Aorta (tissue), 5 donors: ENCODE measurements around the gene PLXNB2. TPM values are rescaled to one million over a fixed set of nuclear protein-coding genes. Genes with fewer than 3 reads are reported as not detected.

Experiments used
- ATAC-seq: fragments of 200-7000 bp; cut with Tn5 transposase; one replicate; pipeline ENCODE4 v1.9.1; 2022; ENCODE audit warnings: moderate library complexity; ENCODE audit not compliant: low FRiP score
- DNase-seq, 2 donors: peaks; one replicate each; pipeline ENCODE4 v3.0.0-alpha.2; 2020
- H3K27ac ChIP-seq, 2 donors: one replicate each; pipeline ENCODE4 v1.5.1; 2013; ENCODE audit warnings: low read length in 2 of 2, mild to moderate bottlenecking in 2 of 2, moderate library complexity in 2 of 2, control low read depth in 1 of 2, inconsistent platforms in 1 of 2, low read depth in 1 of 2
- H3K27me3 ChIP-seq, 2 donors: one replicate each; pipeline ENCODE4 v1.6.1; 2013; ENCODE audit warnings: control low read depth in 1 of 2, low read length in 1 of 2, mild to moderate bottlenecking in 1 of 2, moderate library complexity in 1 of 2; ENCODE audit not compliant: insufficient read depth in 2 of 2, control insufficient read depth in 1 of 2
- H3K36me3 ChIP-seq, 2 donors: one replicate each; pipeline ENCODE4 v1.6.1; 2013; ENCODE audit warnings: control low read depth in 1 of 2, low read length in 1 of 2, mild to moderate bottlenecking in 1 of 2; ENCODE audit not compliant: insufficient read depth in 2 of 2, control insufficient read depth in 1 of 2
- H3K4me1 ChIP-seq, 2 donors: one replicate each; pipeline ENCODE4 v1.6.1; 2013; ENCODE audit warnings: low read length in 2 of 2, control low read depth in 1 of 2, mild to moderate bottlenecking in 1 of 2, moderate library complexity in 1 of 2; ENCODE audit not compliant: insufficient read depth in 2 of 2, control insufficient read depth in 1 of 2
- H3K4me3 ChIP-seq, 2 donors: one replicate each; pipeline ENCODE4 v1.5.1; 2013; ENCODE audit warnings: low read length in 2 of 2, control low read depth in 1 of 2, mild to moderate bottlenecking in 1 of 2
- H3K9me3 ChIP-seq: one replicate; pipeline ENCODE4 v1.6.1; 2013; ENCODE audit warnings: mild to moderate bottlenecking, low read length; ENCODE audit not compliant: control insufficient read depth
- WGBS, 2 donors: extraction: QIAGEN DNeasy Blood & Tissue Kit; methylation state at CpG; one replicate each; pipeline ENCODE4 v1.1.7; 2013; 5-methylcytosine and 5-hydroxymethylcytosine counted together
- intact Hi-C, 2 donors: fragments of 100-400 bp; cut with DNase I; formaldehyde crosslinking; loops; one replicate each; pipeline versions ENCODE4 v1.14.2 to v1.15.0; 2022
- long read RNA-seq, 2 donors: library from polyadenylated mRNA; unstranded; transcript quantifications; one replicate each; pipeline ENCODE4 v2.0.0, GENCODE V29; 2020 to 2021
- polyA plus RNA-seq, 2 donors: library from polyadenylated mRNA; stranded (reverse); fragments of 200-250 nt; gene quantifications; one replicate each; pipeline ENCODE4 v1.2.3, GENCODE V29; 2013
- total RNA-seq, 2 donors: library from RNA; stranded (reverse); fragmentation: NEBNext Ultra II Directional; extraction: Animal tissue kit (Norgen Biotek cat#: 25700); gene quantifications; one replicate each; pipeline ENCODE4 v1.2.1, GENCODE V29; 2021
- donor health status: healthy with polysubstance abuse.
- donor health status: Bipolar disorder and iron deficiency.
- donor health status: DM: no; HTN: no; CAD: no.
- donor health status: DM: no; HTN: no; CAD: no.
- donor health status: DM: yes; HTN: yes; CAD: no.

Gene PLXNB2
- total RNA-seq (100 to 1,000 TPM; 139 to 210 TPM), polyA plus RNA-seq (100 to 1,000 TPM in 1 of 2 donors, 10 to 100 TPM in 1; 46.0 to 214 TPM)
- long read RNA-seq, donor 1, partial matches to known transcripts = 261 of 282 reads
- long read RNA-seq, donor 1, other reads (novel, unspliced or antisense) = 17 of 282 reads
- long read RNA-seq, donor 2, partial matches to known transcripts = 93 of 108 reads
- long read RNA-seq, donor 2, other reads (novel, unspliced or antisense) = 13 of 108 reads

- WGBS, 2 donors = 0% methylated on average over 64 to 104 of the region's 105 CpGs
- intact Hi-C loops = no loop called here
- peak; percentile 90 to 93 for DNase-seq
- Histone ChIP-seq H3K27ac (peak within 1 kb of the TSS; percentile 5 to 76), H3K27me3 (no peaks in the 10 kb centered on the region), H3K9me3 (no peaks in the 10 kb centered on the region), H3K36me3 (no peaks in the 10 kb centered on the region), H3K4me1 (peaks cover 0 to 5% of the 10 kb centered on the region in 2 donors), H3K4me3 (peak within 1 kb of the TSS; percentile 68 to 84)
- peak; percentile 76 for ATAC-seq
Measured at GRCh38 chr22:50306753-50307749, at the start of gene PLXNB2. Gene PLXNB2 (minus strand): TSS chr22:50307646. CDS start chr22:50290584, 17,062 bp downstream.

- ATAC-seq = no peak
- Histone ChIP-seq H3K9me3 (no peaks in the 10 kb centered on the region), H3K4me1 (no peaks in the 10 kb centered on the region), H3K27me3 (no peaks in the 10 kb centered on the region), H3K27ac (no peak overlapping the region), H3K36me3 (peaks cover 0 to 5% of the 10 kb centered on the region in 2 donors), H3K4me3 (no peak overlapping the region)
- intact Hi-C loops = no loop called here
- no peak for DNase-seq
- 81 to 85% methylated on average over 1 of the region's 1 CpG for WGBS, 2 donors
Measured at GRCh38 chr22:50357222-50357621, 49.8 kb upstream of the PLXNB2 start.

- H3K4me3 ChIP-seq = no peak overlapping the region
- ATAC-seq (no peak), DNase-seq (no peak)
- H3K9me3 ChIP-seq = no peaks in the 10 kb centered on the region
- 85 to 90% methylated on average over 8 of the region's 8 CpGs for WGBS, 2 donors
- H3K27me3 ChIP-seq = no peaks in the 10 kb centered on the region
- H3K27ac ChIP-seq = no peak overlapping the region
- H3K4me1 ChIP-seq = no peaks in the 10 kb centered on the region
- H3K36me3 ChIP-seq = peaks cover 0 to 3% of the 10 kb centered on the region in 2 donors
- intact Hi-C loops = no loop called here
Measured at GRCh38 chr22:50356186-50356585, 48.7 kb upstream of the PLXNB2 start.

GRCh38 chr22:50348058-50348457, 40.6 kb upstream of the PLXNB2 start:
- Histone ChIP-seq H3K4me1 (no peaks in the 10 kb centered on the region), H3K27me3 (no peaks in the 10 kb centered on the region), H3K9me3 (no peaks in the 10 kb centered on the region), H3K27ac (no peak overlapping the region), H3K4me3 (no peak overlapping the region), H3K36me3 (no peaks in the 10 kb centered on the region)
- intact Hi-C loops = no loop called here
- 60 to 78% methylated on average over 2 of the region's 2 CpGs for WGBS, 2 donors
- DNase-seq = no peak
- no peak for ATAC-seq

- no peak overlapping the region for H3K4me3 ChIP-seq
- no peaks in the 10 kb centered on the region for H3K9me3 ChIP-seq
- no peaks in the 10 kb centered on the region for H3K36me3 ChIP-seq
- no peak overlapping the region for H3K27ac ChIP-seq
- ATAC-seq (no peak), DNase-seq (no peak)
- no peaks in the 10 kb centered on the region for H3K27me3 ChIP-seq
- intact Hi-C loops = no loop called here
- H3K4me1 ChIP-seq = no peaks in the 10 kb centered on the region
- 76 to 80% methylated on average over 8 of the region's 8 CpGs for WGBS, 2 donors
Measured at GRCh38 chr22:50347157-50347556, 39.7 kb upstream of the PLXNB2 start.

- 71 to 72% methylated on average over 8 of the region's 8 CpGs for WGBS, 2 donors
- Histone ChIP-seq H3K4me1 (no peaks in the 10 kb centered on the region), H3K27me3 (no peaks in the 10 kb centered on the region), H3K27ac (no peak overlapping the region), H3K9me3 (no peaks in the 10 kb centered on the region), H3K36me3 (no peaks in the 10 kb centered on the region), H3K4me3 (no peak overlapping the region)
- intact Hi-C loops = no loop called here
- ATAC-seq (no peak), DNase-seq (no peak)
Measured at GRCh38 chr22:50346470-50346869, 39.0 kb upstream of the PLXNB2 start.

- DNase-seq (no peak), ATAC-seq (peak; percentile 21)
- 1 to 20% methylated on average over 2 to 9 of the region's 9 CpGs for WGBS, 2 donors
- H3K27me3 ChIP-seq = no peaks in the 10 kb centered on the region
- H3K9me3 ChIP-seq = no peaks in the 10 kb centered on the region
- intact Hi-C loops = loop anchor here (2.0 to 5.0 kb wide), 3 partner anchors 66 to 91 kb away; partner anchors contain the start of gene HDAC10 (in 1 of the 2)
- peak overlapping the region in 1 of 2 donors; percentile 39 for H3K27ac ChIP-seq
- H3K4me1 ChIP-seq = no peaks in the 10 kb centered on the region
- H3K4me3 ChIP-seq = peak overlapping the region; percentile 91 to 92
- no peaks in the 10 kb centered on the region for H3K36me3 ChIP-seq
Measured at GRCh38 chr22:50343541-50343935, 36.1 kb upstream of the PLXNB2 start.

- peak; percentile 88 to 95 for DNase-seq
- Histone ChIP-seq H3K4me1 (no peaks in the 10 kb centered on the region), H3K27ac (peak within 1 kb of the TSS in 1 of 2 donors; percentile 39)
Measured at GRCh38 chr22:50342651-50343540, 35.5 kb upstream of the PLXNB2 start, which contains the start of gene PPP6R2. Gene PPP6R2 (plus strand): TSS chr22:50343327. CDS start chr22:50393909, 50,582 bp downstream.

More at GRCh38 chr22:50342651-50343540, 35.5 kb upstream of the PLXNB2 start, which contains the start of gene PPP6R2:
- peak; percentile 95 for ATAC-seq
- Histone ChIP-seq H3K36me3 (no peaks in the 10 kb centered on the region), H3K9me3 (no peaks in the 10 kb centered on the region), H3K4me3 (peak within 1 kb of the TSS; percentile 91 to 92), H3K27me3 (no peaks in the 10 kb centered on the region)
- intact Hi-C loops = loop anchor here (2.0 to 5.0 kb wide), 3 partner anchors 66 to 91 kb away; partner anchors contain the start of gene HDAC10 (in 1 of the 2)
- 1% methylated on average over 48 to 87 of the region's 87 CpGs for WGBS, 2 donors
